H1 (cell line): ENCODE measurements around the gene IQSEC3. TPM values are rescaled to one million over a fixed set of nuclear protein-coding genes. Genes with fewer than 3 reads are reported as not detected.
"Not testable (repeated sequence)": the region's sequence is repeated elsewhere in the genome, so short reads cannot be mapped to it uniquely, and the experiment has no call there.

ENCODE experiments used
- CTCF ChIA-PET: fragments of 300-600 bp; sonication (Branson Sonifier 250); formaldehyde crosslinking; loops from one replicate; lab custom pipeline; 2021; ENCODE audit not compliant: partially characterized antibody; lab: Charles Lee
- POLR2A ChIA-PET: fragments of 300-600 bp; sonication (Branson Sonifier 250); formaldehyde crosslinking; loops from one replicate; lab custom pipeline; 2021; ENCODE audit warnings: inconsistent platforms; ENCODE audit not compliant: partially characterized antibody; lab: Charles Lee
- DNase-seq, 2 experiments: peaks; one replicate each; pipeline versions ENCODE4 v3.0.0 to v3.0.0-alpha.2; 2010 to 2022; ENCODE audit warnings: low spot score in 2 of 2, low read depth in 1 of 2, mixed read lengths in 1 of 2
- FAIRE-seq: peaks from 2 replicates; lab custom pipeline; 2011; peaks lifted over from hg19 to GRCh38; lab: Jason Lieb, UNC
- H2AFZ ChIP-seq: 2 replicates; pipeline ENCODE4 v1.8.1; 2012; ENCODE audit warnings: low read length, inconsistent platforms
- H2AK5ac ChIP-seq: 2 replicates; pipeline ENCODE4 v1.6.1; 2013; ENCODE audit warnings: low read depth, low read length
- H2BK120ac ChIP-seq: replicated peaks from 2 replicates; pipeline ENCODE3; 2013; ENCODE audit warnings: low read depth, low read length, inconsistent platforms
- H2BK12ac ChIP-seq: 2 replicates; pipeline ENCODE4 v1.6.1; 2013; ENCODE audit warnings: low read depth, low read length
- H2BK15ac ChIP-seq: 2 replicates; pipeline ENCODE4 v1.6.1; 2013; ENCODE audit warnings: low read length
- H2BK20ac ChIP-seq: 2 replicates; pipeline ENCODE4 v1.6.1; 2013; ENCODE audit warnings: low read length
- H2BK5ac ChIP-seq: 2 replicates; pipeline ENCODE4 v1.6.1; 2013; ENCODE audit warnings: low read depth, low read length
- H3K14ac ChIP-seq: 2 replicates; pipeline ENCODE4 v1.6.1; 2013; ENCODE audit warnings: inconsistent platforms; ENCODE audit not compliant: insufficient read length
- H3K18ac ChIP-seq: 2 replicates; pipeline ENCODE4 v1.6.1; 2013; ENCODE audit warnings: low read length; ENCODE audit errors: extremely low read depth
- H3K23ac ChIP-seq: 2 replicates; pipeline ENCODE4 v1.6.1; 2013; ENCODE audit warnings: inconsistent platforms; ENCODE audit not compliant: insufficient read length
- H3K23me2 ChIP-seq: 2 replicates; pipeline ENCODE4 v1.6.1; 2013; ENCODE audit warnings: low read depth, low read length
- H3K27ac ChIP-seq: 2 replicates; pipeline ENCODE4 v1.6.1; 2011; ENCODE audit warnings: low read depth, low read length, inconsistent platforms
- H3K27me3 ChIP-seq, 4 experiments: replicated peaks in 1 of 4; 1 replicate in 1 of 4; 2 replicates in 3 of 4; pipeline versions ENCODE4 v1.6.1 to v1.8.1; 2011 to 2013; ENCODE audit warnings: low read length in 3 of 4, mild to moderate bottlenecking in 3 of 4, inconsistent platforms in 2 of 4, mixed read lengths in 2 of 4, moderate library complexity in 1 of 4; ENCODE audit not compliant: control insufficient read depth in 3 of 4, insufficient read depth in 3 of 4; ENCODE audit errors: extremely low read depth in 1 of 4
- H3K36me3 ChIP-seq, 4 experiments: 2 replicates each; pipeline versions ENCODE4 v1.6.1 to v1.8.1; 2011 to 2013; ENCODE audit warnings: mild to moderate bottlenecking in 4 of 4, low read length in 3 of 4, moderate library complexity in 2 of 4, control low read depth in 1 of 4, inconsistent platforms in 1 of 4; ENCODE audit not compliant: insufficient read depth in 4 of 4, control insufficient read depth in 2 of 4
- H3K4ac ChIP-seq: replicated peaks from 2 replicates; pipeline ENCODE3; 2013; ENCODE audit warnings: low read length, low read depth, mixed read lengths, inconsistent platforms; ENCODE audit not compliant: insufficient read length
- H3K4me1 ChIP-seq, 4 experiments: replicated peaks in 1 of 4; 1 replicate in 1 of 4; 2 replicates in 3 of 4; pipeline versions ENCODE4 v1.6.1 to v1.8.1; 2011 to 2013; ENCODE audit warnings: low read length in 3 of 4, inconsistent platforms in 2 of 4, mixed read lengths in 1 of 4; ENCODE audit not compliant: insufficient read depth in 4 of 4, control insufficient read depth in 3 of 4
- H3K4me2 ChIP-seq, 2 experiments: 2 replicates each; pipeline versions ENCODE4 v1.6.1 to v1.8.1; 2011 to 2013; ENCODE audit warnings: low read depth in 2 of 2, low read length in 2 of 2, control low read depth in 1 of 2, inconsistent platforms in 1 of 2, mild to moderate bottlenecking in 1 of 2; ENCODE audit not compliant: insufficient read depth in 1 of 2
- H3K4me3 ChIP-seq, 4 experiments: fragments of 200-600, 300-600 bp in 1 of 4; sonication (generic), shearing (Covaris generic), sonication (Bioruptor Twin) in 1 of 4; 2 replicates each; pipeline versions ENCODE4 v1.5.1 to v1.8.1; 2011 to 2016; ENCODE audit warnings: low read length in 4 of 4, low read depth in 3 of 4, control low read depth in 2 of 4, inconsistent platforms in 2 of 4, mild to moderate bottlenecking in 2 of 4, mixed read lengths in 1 of 4, moderate library complexity in 1 of 4; ENCODE audit not compliant: insufficient read depth in 2 of 4; ENCODE audit errors: extremely low read depth in 1 of 4
- H3K56ac ChIP-seq: replicated peaks from 2 replicates; pipeline ENCODE3; 2013; ENCODE audit warnings: low read depth, mild to moderate bottlenecking, mixed read lengths, low read length, inconsistent platforms; ENCODE audit not compliant: insufficient read length
- H3K79me1 ChIP-seq: 2 replicates; pipeline ENCODE4 v1.6.1; 2013; ENCODE audit warnings: low read depth, low read length, control low read depth
- H3K79me2 ChIP-seq, 2 experiments: 2 replicates each; pipeline versions ENCODE4 v1.6.1 to v1.8.1; 2012 to 2013; ENCODE audit warnings: low read length in 2 of 2, mild to moderate bottlenecking in 2 of 2, inconsistent platforms in 1 of 2; ENCODE audit not compliant: insufficient read depth in 2 of 2, control insufficient read depth in 1 of 2
- H3K9ac ChIP-seq, 4 experiments: replicated peaks in 1 of 4; 1 replicate in 1 of 4; 2 replicates in 3 of 4; pipeline versions ENCODE4 v1.6.1 to v1.8.1; 2011 to 2013; ENCODE audit warnings: low read depth in 3 of 4, low read length in 3 of 4, control low read depth in 2 of 4, mild to moderate bottlenecking in 2 of 4, moderate library complexity in 2 of 4, inconsistent platforms in 1 of 4; ENCODE audit errors: extremely low read depth in 1 of 4
- H3K9me3 ChIP-seq, 2 experiments: 2 replicates each; pipeline versions ENCODE4 v1.6.1 to v1.8.1; 2012 to 2013; ENCODE audit warnings: mild to moderate bottlenecking in 2 of 2, moderate library complexity in 2 of 2, control low read depth in 1 of 2, inconsistent platforms in 1 of 2, low read depth in 1 of 2, low read length in 1 of 2, mixed read lengths in 1 of 2; ENCODE audit not compliant: insufficient read depth in 2 of 2
- H4K20me1 ChIP-seq, 2 experiments: replicated peaks in 1 of 2; 2 replicates each; pipeline versions ENCODE3 to v1.8.1; 2011 to 2013; ENCODE audit warnings: inconsistent platforms in 2 of 2, low read length in 2 of 2, mild to moderate bottlenecking in 1 of 2; ENCODE audit not compliant: insufficient read depth in 2 of 2, control insufficient read depth in 1 of 2
- H4K5ac ChIP-seq: 2 replicates; pipeline ENCODE4 v1.6.1; 2013; ENCODE audit warnings: low read length, low read depth, mixed read lengths, inconsistent platforms; ENCODE audit not compliant: insufficient read length
- H4K8ac ChIP-seq: 2 replicates; pipeline ENCODE4 v1.8.0; 2013; ENCODE audit warnings: mild to moderate bottlenecking, moderate library complexity, low read length, inconsistent platforms; ENCODE audit not compliant: insufficient read depth; ENCODE audit errors: extremely low read depth
- H4K91ac ChIP-seq: replicated peaks from 2 replicates; pipeline ENCODE3; 2013; ENCODE audit warnings: low read length, mixed read lengths, inconsistent platforms; ENCODE audit not compliant: insufficient read length
- WGBS, 2 experiments: shearing (Covaris generic) in 1 of 2; methylation state at CpG; one replicate each; pipeline versions ENCODE4 v1.1.6 to v1.1.7; 2013 to 2015; ENCODE audit warnings: low lambda C conversion rate in 2 of 2, mixed read lengths in 2 of 2, inconsistent platforms in 1 of 2, low coverage in 1 of 2, missing lambda C conversion rate in 1 of 2; ENCODE audit not compliant: insufficient replicate concordance in 2 of 2, insufficient coverage in 1 of 2, insufficient read length in 1 of 2; ENCODE audit errors: extremely low coverage in 1 of 2, missing lambda C conversion rate in 1 of 2; 5-methylcytosine and 5-hydroxymethylcytosine counted together
- polyA plus RNA-seq, 7 experiments: library from polyadenylated mRNA; depleted of rRNA in 3 of 7; stranded (reverse) in 5 of 7; unstranded in 2 of 7; fragments of >200 nt in 5 of 7; fragments of 200-250 nt in 2 of 7; gene quantifications; 1 replicate in 5 of 7; 2 replicates in 1 of 7; 4 replicates in 1 of 7; pipeline versions ENCODE4 v1.2.1 to v1.2.3, GENCODE V29; 2011 to 2013; ENCODE audit warnings: missing spikeins in 2 of 7, mixed read lengths in 2 of 7
- total RNA-seq: library from RNA; stranded (reverse); fragmentation: NEBNext Ultra II Directional; extraction: Animal tissue kit (Norgen Biotek cat#: 25700); gene quantifications from 2 replicates; pipeline ENCODE4 v1.2.1, GENCODE V29; 2021

The IQSEC3 gene
- total and polyA plus RNA-seq, 2 of the 8 experiments (the other 6 are each of a cell fraction or from before 2014, with no cell fraction given), result 1.2 to 3.1 TPM

- H3K23ac ChIP-seq, H3K79me1 ChIP-seq, H4K5ac ChIP-seq, H3K79me2 ChIP-seq, H3K4me2 ChIP-seq, H3K14ac ChIP-seq, H2BK15ac ChIP-seq, H2AK5ac ChIP-seq, H3K4me1 ChIP-seq, H4K8ac ChIP-seq, FAIRE-seq, H2AFZ ChIP-seq, H2BK5ac ChIP-seq, H2BK120ac ChIP-seq, H4K91ac ChIP-seq, H3K56ac ChIP-seq, H3K4ac ChIP-seq, H2BK12ac ChIP-seq, H3K9ac ChIP-seq, POLR2A ChIA-PET, DNase-seq, H2BK20ac ChIP-seq, H3K9me3 ChIP-seq, H3K27ac ChIP-seq, H3K23me2 ChIP-seq, H3K36me3 ChIP-seq, H3K4me3 ChIP-seq, H3K18ac ChIP-seq, CTCF ChIA-PET, H3K27me3 ChIP-seq, H4K20me1 ChIP-seq: not testable (repeated sequence)
- no CpG with 5 or more reads among the region's 5 CpGs for WGBS, 2 experiments
Measured at GRCh38 chr12:27904-28303, 38.7 kb upstream of the IQSEC3 start.

- H3K4me1 ChIP-seq, H4K5ac ChIP-seq, H3K9ac ChIP-seq, H2AK5ac ChIP-seq, H4K20me1 ChIP-seq, H3K23me2 ChIP-seq, H2AFZ ChIP-seq, H3K36me3 ChIP-seq, H3K4ac ChIP-seq, H4K91ac ChIP-seq, H4K8ac ChIP-seq, H3K79me1 ChIP-seq, H3K79me2 ChIP-seq, H2BK12ac ChIP-seq, POLR2A ChIA-PET, H2BK15ac ChIP-seq, H3K4me3 ChIP-seq, H3K56ac ChIP-seq, H3K23ac ChIP-seq, H2BK20ac ChIP-seq, FAIRE-seq, H3K14ac ChIP-seq, H3K4me2 ChIP-seq, CTCF ChIA-PET, H3K18ac ChIP-seq, H2BK120ac ChIP-seq, H3K9me3 ChIP-seq, H3K27ac ChIP-seq, H3K27me3 ChIP-seq, H2BK5ac ChIP-seq: not testable (repeated sequence)
- WGBS, 2 experiments, result 75% methylated on average over 9 of the region's 9 CpGs; no CpG with 5 or more reads in 1 of the 2 experiments
- peak in 1 of 2 experiments; percentile 46 for DNase-seq
Measured at GRCh38 chr12:38775-39174, 27.8 kb upstream of the IQSEC3 start.
